Kidney epithelial cell (primary cell): ENCODE measurements around the gene WDSUB1. TPM values are rescaled to one million over a fixed set of nuclear protein-coding genes. Genes with fewer than 3 reads are reported as not detected.
A peak's percentile ranks its signal among the peaks of the same experiment; 100 is the strongest.

Experiments used
- DNase-seq: peaks from one replicate; pipeline ENCODE4 v3.0.0-alpha.2; 2010; ENCODE audit warnings: low read depth
- H3K27me3 ChIP-seq: 2 replicates; pipeline ENCODE4 v1.6.0; 2011; ENCODE audit warnings: low read length; ENCODE audit not compliant: control insufficient read depth, insufficient read depth
- H3K36me3 ChIP-seq: 2 replicates; pipeline ENCODE4 v1.5.1; 2011; ENCODE audit warnings: low read length; ENCODE audit not compliant: control insufficient read depth, insufficient read depth
- H3K4me3 ChIP-seq: 2 replicates; pipeline ENCODE4 v1.5.1; 2011; ENCODE audit warnings: low read depth, mild to moderate bottlenecking, control low read depth, low read length
- total RNA-seq: library from RNA; depleted of rRNA; stranded (reverse); fragments of >200 nt; gene quantifications from 2 replicates; pipeline ENCODE4 v1.2.3, GENCODE V29; 2015
- TF ChIP-seq, protein P1 (sequence below): IDR thresholded peaks from 2 replicates; pipeline ENCODE4 v1.5.1; 2011; ENCODE audit warnings: mild to moderate bottlenecking, moderate library complexity, low read length, control low read depth, inconsistent platforms; ENCODE audit not compliant: insufficient read depth, poor library complexity, severe bottlenecking

The WDSUB1 gene, protein sequence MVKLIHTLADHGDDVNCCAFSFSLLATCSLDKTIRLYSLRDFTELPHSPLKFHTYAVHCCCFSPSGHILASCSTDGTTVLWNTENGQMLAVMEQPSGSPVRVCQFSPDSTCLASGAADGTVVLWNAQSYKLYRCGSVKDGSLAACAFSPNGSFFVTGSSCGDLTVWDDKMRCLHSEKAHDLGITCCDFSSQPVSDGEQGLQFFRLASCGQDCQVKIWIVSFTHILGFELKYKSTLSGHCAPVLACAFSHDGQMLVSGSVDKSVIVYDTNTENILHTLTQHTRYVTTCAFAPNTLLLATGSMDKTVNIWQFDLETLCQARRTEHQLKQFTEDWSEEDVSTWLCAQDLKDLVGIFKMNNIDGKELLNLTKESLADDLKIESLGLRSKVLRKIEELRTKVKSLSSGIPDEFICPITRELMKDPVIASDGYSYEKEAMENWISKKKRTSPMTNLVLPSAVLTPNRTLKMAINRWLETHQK
- 6.7 and 8.0 TPM in 2 replicates for total RNA-seq

GRCh38 chr2:159285929-159286708 lies at the start of gene WDSUB1:
WDSUB1 (minus strand) TSS chr2:159286703; CDS start chr2:159283069, 3,634 bp downstream.
- Histone ChIP-seq H3K4me3 (peak within 1 kb of the TSS; percentile 55), H3K27me3 (no peaks in the 10 kb centered on the region), H3K36me3 (no peaks in the 10 kb centered on the region)
- DNase-seq, result peak; percentile 34
- TF ChIP-seq, protein P1, sequence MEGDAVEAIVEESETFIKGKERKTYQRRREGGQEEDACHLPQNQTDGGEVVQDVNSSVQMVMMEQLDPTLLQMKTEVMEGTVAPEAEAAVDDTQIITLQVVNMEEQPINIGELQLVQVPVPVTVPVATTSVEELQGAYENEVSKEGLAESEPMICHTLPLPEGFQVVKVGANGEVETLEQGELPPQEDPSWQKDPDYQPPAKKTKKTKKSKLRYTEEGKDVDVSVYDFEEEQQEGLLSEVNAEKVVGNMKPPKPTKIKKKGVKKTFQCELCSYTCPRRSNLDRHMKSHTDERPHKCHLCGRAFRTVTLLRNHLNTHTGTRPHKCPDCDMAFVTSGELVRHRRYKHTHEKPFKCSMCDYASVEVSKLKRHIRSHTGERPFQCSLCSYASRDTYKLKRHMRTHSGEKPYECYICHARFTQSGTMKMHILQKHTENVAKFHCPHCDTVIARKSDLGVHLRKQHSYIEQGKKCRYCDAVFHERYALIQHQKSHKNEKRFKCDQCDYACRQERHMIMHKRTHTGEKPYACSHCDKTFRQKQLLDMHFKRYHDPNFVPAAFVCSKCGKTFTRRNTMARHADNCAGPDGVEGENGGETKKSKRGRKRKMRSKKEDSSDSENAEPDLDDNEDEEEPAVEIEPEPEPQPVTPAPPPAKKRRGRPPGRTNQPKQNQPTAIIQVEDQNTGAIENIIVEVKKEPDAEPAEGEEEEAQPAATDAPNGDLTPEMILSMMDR, result no peak

DNA sequence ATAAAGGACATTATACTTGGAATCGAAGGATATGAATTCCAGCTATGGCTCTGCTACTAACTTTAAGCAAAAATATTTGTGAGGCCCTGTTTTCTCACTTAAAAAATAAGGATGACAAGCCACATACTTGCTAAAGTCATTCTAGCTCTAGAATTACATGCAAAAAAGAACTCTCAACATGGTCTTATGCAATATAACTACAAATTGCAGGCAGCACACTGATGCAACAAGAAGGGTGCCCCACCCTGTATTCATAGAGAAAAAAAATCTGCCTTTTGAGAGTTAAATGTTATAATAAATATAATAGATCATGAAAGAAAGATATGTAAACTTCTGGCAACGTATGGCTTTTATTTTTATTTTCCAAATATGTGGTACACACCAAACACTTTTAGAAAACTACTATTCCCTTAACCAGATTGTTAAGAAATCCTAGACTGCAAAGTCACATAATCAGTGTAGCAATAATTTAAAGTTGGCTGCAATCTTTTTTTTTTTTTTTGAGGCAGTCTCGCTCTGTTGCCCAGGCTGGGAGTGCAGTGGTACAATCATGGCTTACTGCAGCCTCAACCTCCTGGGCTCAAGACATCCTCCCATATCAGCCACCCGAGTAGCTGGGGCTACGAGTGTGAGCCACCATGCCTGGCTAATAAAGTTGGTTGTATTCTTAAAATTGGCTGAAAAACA lies 40.2 kb upstream of the WDSUB1 start:
- H3K36me3 ChIP-seq, result no peaks in the 10 kb centered on the region
- DNase-seq, result no peak
- no peaks in the 10 kb centered on the region for H3K27me3 ChIP-seq
- H3K4me3 ChIP-seq, result no peak overlapping the region
- TF ChIP-seq, protein P1, result no peak

DNA sequence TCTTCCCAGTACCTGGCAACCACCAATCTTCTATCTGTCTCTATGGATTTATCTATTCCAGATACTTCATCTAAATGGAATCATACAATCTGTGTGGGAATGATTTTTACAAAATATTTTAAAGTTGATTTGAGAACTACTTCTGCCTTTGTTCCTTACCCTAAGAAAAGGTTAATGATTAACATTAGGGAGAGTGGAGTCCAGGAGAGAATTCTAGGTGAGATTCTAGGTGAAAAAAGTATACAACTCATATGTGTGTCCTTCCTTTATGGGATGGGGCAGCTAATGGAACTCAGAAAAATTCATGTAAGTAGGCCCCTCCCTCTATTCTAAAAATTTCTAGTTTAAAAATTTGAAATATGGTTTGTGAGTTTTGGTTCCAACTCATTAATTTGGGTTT lies 35.9 kb upstream of the WDSUB1 start:
- Histone ChIP-seq H3K27me3 (no peaks in the 10 kb centered on the region), H3K4me3 (no peak overlapping the region), H3K36me3 (no peaks in the 10 kb centered on the region)
- DNase-seq, result no peak
- TF ChIP-seq, protein P1, result no peak

DNA sequence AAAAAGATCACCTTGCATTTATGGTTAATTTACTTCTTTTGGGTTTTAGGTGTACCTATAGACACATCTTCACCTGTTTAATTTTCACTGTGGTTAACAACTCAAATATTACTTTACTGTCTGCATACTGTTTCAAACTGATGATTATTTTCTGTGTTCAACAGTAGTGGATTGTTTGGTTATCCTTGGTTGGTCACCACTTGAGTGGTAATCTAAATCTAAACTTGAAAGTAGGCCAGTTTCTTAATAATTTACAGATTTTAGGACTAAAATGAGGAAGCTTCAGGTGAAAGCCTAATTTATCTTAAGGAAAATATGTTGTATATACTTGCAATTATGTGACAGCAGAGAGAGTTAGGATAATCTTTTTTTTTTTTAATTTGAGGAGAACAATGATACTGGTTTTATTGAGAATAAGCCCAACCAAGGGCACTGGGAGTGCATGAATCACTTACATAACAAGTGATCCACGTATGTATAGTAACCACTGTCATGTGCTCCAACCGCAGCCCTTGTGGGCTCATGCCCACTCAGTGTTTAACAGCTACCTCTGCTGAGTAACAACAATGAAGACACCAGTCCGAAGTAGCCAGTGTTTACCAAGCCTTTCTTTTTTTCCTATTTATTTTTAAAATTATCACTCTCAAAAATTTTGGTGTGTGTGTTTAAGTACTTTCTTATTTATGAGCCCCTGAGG lies 31.0 kb upstream of the WDSUB1 start:
- TF ChIP-seq, protein P1, result no peak
- no peaks in the 10 kb centered on the region for H3K27me3 ChIP-seq
- no peak overlapping the region for H3K4me3 ChIP-seq
- DNase-seq, result no peak
- H3K36me3 ChIP-seq, result no peaks in the 10 kb centered on the region

DNA sequence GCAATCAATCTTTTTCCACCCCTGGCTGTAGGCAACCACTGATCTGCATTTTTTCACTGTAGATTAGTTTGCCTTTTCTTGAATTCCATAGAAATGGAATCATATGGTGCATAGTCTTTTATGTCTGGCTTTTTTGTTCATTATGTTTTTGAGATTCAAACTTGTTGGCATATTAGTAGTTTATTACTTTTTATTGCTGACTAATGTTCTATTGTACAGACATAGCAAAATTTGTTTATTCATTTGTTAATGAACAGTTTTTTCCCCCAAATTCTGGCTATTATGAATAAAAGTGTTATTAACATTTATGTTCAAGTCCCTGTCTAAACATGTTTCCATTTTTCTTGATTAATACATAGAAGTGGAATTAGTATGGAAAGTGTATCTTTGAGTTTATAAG lies 21.4 kb upstream of the WDSUB1 start:
- no peaks in the 10 kb centered on the region for H3K27me3 ChIP-seq
- DNase-seq, result no peak
- no peak overlapping the region for H3K4me3 ChIP-seq
- no peaks in the 10 kb centered on the region for H3K36me3 ChIP-seq
- TF ChIP-seq, protein P1, result no peak
